PC-3 (cell line): ENCODE data around the gene S100A7.

Source experiments
- EZH2 ChIP-seq: fragments of 300-600 bp; sonication (generic); IDR thresholded peaks from one replicate; pipeline ENCODE4 v1.6.1; 2017; ENCODE audit warnings: antibody characterized with exemption, mild to moderate bottlenecking, low read length; ENCODE audit not compliant: unreplicated experiment
- EZH2phosphoT487 ChIP-seq: fragments of 300-600 bp; sonication (generic); IDR thresholded peaks from 2 replicates; pipeline ENCODE4 v1.6.1; 2018; ENCODE audit warnings: mild to moderate bottlenecking, antibody characterized with exemption, low read length, borderline replicate concordance
- TF ChIP-seq, protein P1 (sequence below): fragments of 300-600 bp; sonication (generic); conservative IDR thresholded peaks from 2 replicates; pipeline ENCODE4 v1.5.1; 2017; ENCODE audit warnings: antibody characterized with exemption, low read depth, mild to moderate bottlenecking, low read length

DNA sequence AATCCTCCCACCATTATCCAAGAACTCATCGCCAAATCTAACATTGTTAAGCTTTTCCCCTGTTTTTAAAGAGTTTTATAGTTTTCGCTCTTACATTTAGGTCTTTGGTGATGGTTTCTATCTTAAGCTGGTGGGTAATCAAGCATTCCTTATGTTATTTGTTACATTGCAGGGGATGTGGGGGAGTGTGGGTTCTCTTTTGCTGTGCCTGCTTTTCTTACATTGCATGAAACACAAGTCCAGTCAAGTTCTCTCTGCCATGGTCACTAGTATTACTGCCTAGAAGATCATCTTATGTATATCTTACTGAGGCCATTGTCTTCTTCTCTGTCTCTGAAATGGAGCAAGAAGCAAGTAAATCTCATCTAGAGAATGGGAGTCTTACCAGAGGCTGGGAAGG is 27.3 kb upstream of the S100A7 start:
- TF ChIP-seq, protein P1, sequence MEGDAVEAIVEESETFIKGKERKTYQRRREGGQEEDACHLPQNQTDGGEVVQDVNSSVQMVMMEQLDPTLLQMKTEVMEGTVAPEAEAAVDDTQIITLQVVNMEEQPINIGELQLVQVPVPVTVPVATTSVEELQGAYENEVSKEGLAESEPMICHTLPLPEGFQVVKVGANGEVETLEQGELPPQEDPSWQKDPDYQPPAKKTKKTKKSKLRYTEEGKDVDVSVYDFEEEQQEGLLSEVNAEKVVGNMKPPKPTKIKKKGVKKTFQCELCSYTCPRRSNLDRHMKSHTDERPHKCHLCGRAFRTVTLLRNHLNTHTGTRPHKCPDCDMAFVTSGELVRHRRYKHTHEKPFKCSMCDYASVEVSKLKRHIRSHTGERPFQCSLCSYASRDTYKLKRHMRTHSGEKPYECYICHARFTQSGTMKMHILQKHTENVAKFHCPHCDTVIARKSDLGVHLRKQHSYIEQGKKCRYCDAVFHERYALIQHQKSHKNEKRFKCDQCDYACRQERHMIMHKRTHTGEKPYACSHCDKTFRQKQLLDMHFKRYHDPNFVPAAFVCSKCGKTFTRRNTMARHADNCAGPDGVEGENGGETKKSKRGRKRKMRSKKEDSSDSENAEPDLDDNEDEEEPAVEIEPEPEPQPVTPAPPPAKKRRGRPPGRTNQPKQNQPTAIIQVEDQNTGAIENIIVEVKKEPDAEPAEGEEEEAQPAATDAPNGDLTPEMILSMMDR, result no peak
- TF ChIP-seq EZH2phosphoT487, result no peak
- TF ChIP-seq EZH2, result no peak
